Heart left ventricle (tissue), 16 donors: ENCODE results near the gene CTRB1. TPM values are rescaled to one million over a fixed set of nuclear protein-coding genes. Genes with fewer than 3 reads are reported as not detected.
"Not testable (repeated sequence)": the region's sequence is repeated elsewhere in the genome, so short reads cannot be mapped to it uniquely, and the experiment has no call there.

Source experiments
- ATAC-seq, 4 donors: fragments of 200-7000 bp; cut with Tn5 transposase; one replicate each; pipeline ENCODE4 v1.9.1; 2020 to 2022; ENCODE audit warnings: moderate library complexity in 4 of 4, mild to moderate bottlenecking in 3 of 4, moderate number of reproducible peaks in 1 of 4
- DNase-seq, 5 donors: peaks; one replicate each; pipeline ENCODE4 v3.0.0-alpha.2; 2020
- H3K27ac ChIP-seq, 12 donors: fragments of 200-600 bp; sonication (generic) in 4 of 12; one replicate each; pipeline versions ENCODE4 v1.5.0 to v1.8.0; 2016 to 2022; ENCODE audit warnings: mild to moderate bottlenecking in 2 of 12
- H3K27me3 ChIP-seq, 9 donors: fragments of 200-600 bp; sonication (generic) in 2 of 9; one replicate each; pipeline versions ENCODE4 v1.5.1 to v1.8.0; 2016 to 2022; ENCODE audit warnings: mild to moderate bottlenecking in 3 of 9
- H3K36me3 ChIP-seq, 9 donors: fragments of 200-600 bp; sonication (generic) in 2 of 9; one replicate each; pipeline versions ENCODE4 v1.5.0 to v1.8.0; 2018 to 2022; ENCODE audit warnings: mild to moderate bottlenecking in 2 of 9
- H3K4me1 ChIP-seq, 12 donors: fragments of 200-600 bp; sonication (generic) in 4 of 12; one replicate each; pipeline versions ENCODE4 v1.5.0 to v1.8.0; 2016 to 2022; ENCODE audit warnings: mild to moderate bottlenecking in 3 of 12
- H3K4me3 ChIP-seq, 12 donors: fragments of 200-600 bp; sonication (generic) in 4 of 12; one replicate each; pipeline versions ENCODE4 v1.5.0 to v1.8.0; 2017 to 2022; ENCODE audit warnings: mild to moderate bottlenecking in 9 of 12, moderate library complexity in 4 of 12
- H3K9me3 ChIP-seq, 12 donors: fragments of 200-600 bp; sonication (generic) in 4 of 12; one replicate each; pipeline versions ENCODE4 v1.5.0 to v1.8.0; 2016 to 2022; ENCODE audit warnings: mild to moderate bottlenecking in 1 of 12
- POLR2A ChIP-seq, 2 donors: fragments of 450-650 bp; IDR thresholded peaks; one replicate each; pipeline ENCODE4 v1.6.1; 2017; ENCODE audit warnings: antibody characterized with exemption in 2 of 2, mild to moderate bottlenecking in 2 of 2, moderate library complexity in 2 of 2
- WGBS, 4 donors: extraction: QIAGEN DNeasy Blood & Tissue Kit in 2 of 4; methylation state at CpG; one replicate each; pipeline versions ENCODE4 v1.1.5 to v1.1.7; 2013 to 2018; 5-methylcytosine and 5-hydroxymethylcytosine counted together
- intact Hi-C, 10 donors: fragments of 100-400 bp; cut with DNase I; formaldehyde crosslinking; loops; one replicate each; pipeline versions ENCODE4 v1.11.1 to v1.14.2; 2022
- polyA plus RNA-seq, 2 donors: library from polyadenylated mRNA; stranded (reverse); fragments of 200-250 nt; gene quantifications; one replicate each; pipeline ENCODE4 v1.2.3, GENCODE V29; 2013
- total RNA-seq, 9 donors: library from RNA; depleted of rRNA in 2 of 9; stranded (reverse); fragments of >200 nt in 2 of 9; fragmentation: NEBNext Ultra II Directional in 3 of 9; extraction: Animal tissue kit (Norgen Biotek cat#: 25700) in 3 of 9; gene quantifications; one replicate each; pipeline versions ENCODE4 v1.1.0 to v1.2.4, GENCODE V29; 2016 to 2023
- TF ChIP-seq, protein P1 (sequence below), 12 donors: fragments of 200-600 bp; sonication (generic) in 4 of 12; IDR thresholded peaks; one replicate each; pipeline versions ENCODE4 v1.5.0 to v1.8.0; 2018 to 2022; ENCODE audit warnings: antibody characterized with exemption in 12 of 12, mild to moderate bottlenecking in 5 of 12
- donor health status: ischemic (EF 13 %, LVEDD 7.1; RV severe dilation, severe dysfunction).
- donor health status: healthy with polysubstance abuse.
- donor health status: DM: no; HTN: yes; CAD: no.
- donor health status: DM: no; HTN: no; CAD: no.
- donor health status: ischemic (EF 25% LVEDD 6.9; RV normal size, moderate dysfunction).
- donor health status: ischemic (EF 25% LVEDD 5.7; RV mildly dilated, moderate dysfunction).
- donor health status: healthy.
- donor health status: DM: yes; HTN: yes; CAD: no.
- donor health status: ischemic (EF 35%, LVEDD 5.7; RV mildly dilated, moderate dysfunction).
- donor health status: nonischemic (EF 11% LVEDD 7.7; RV severe dilation, severe dysfunction).
- donor health status: DM: yes; HTN: yes; CAD: no.
- donor health status: PGD.
- donor health status: ischemic (EF 29% LVEDD 5.4; RV normal size, mild dysfunction).
- donor health status: nonischemic (EF 23%, LVEDD 6.1; RV moderate dilation, normal function).

The CTRB1 gene
- total and polyA plus RNA-seq, 11 donors: 0.64 to 3.7 (median 2.5) TPM; not detected in 5

DNA sequence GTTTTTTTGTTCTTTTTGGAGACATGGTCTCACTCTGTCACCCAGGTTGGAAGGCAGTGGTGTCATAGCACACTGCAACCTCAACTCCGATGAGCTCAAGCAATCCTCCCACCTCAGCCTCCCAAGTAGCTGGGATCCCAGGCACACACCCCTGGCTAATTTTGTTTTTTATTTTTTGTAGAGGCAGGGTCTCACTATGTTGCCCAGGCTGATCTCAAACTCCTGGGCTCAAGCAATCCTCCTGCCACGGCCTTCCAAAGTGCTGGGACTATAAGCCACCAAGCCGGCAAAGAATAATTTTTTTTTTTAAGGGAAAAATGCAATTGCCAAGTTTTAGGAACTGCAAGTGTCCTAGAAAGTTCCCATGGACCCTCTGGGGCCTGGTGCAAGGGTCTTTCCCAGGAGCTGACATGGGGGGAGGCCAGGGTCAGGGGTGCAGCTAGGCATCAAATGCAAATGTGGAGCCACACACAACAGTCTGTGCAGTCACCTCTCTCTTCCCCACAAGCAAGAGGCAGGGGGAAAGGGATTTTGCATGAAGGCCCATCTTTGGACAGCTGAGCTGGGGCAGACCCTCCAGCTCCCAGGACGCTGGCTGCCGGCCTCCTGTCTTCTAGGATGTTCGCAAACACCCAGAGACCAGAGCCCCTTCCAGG is 52.8 kb downstream of the CTRB1 start:
- no peak overlapping the region for H3K27ac ChIP-seq
- intact Hi-C loops: loop anchor here in 1 of 10 donors (5.0 kb wide), 1 partner anchor 36 kb away; no protein-coding TSS in a partner anchor
- H3K4me3 ChIP-seq: no peak overlapping the region
- H3K27me3 ChIP-seq: peaks cover 0 to 30% (median 0%) of the 10 kb centered on the region in 9 donors
- DNase-seq (no peak), ATAC-seq (no peak)
- no peaks in the 10 kb centered on the region for H3K36me3 ChIP-seq
- WGBS, 4 donors: 70 to 75% (median 71%) methylated on average over 6 of the region's 6 CpGs
- H3K4me1 ChIP-seq: peaks cover 0 to 28% (median 11%) of the 10 kb centered on the region in 12 donors
- TF ChIP-seq POLR2A (IDR thresholded peaks at IDR 0.05): no peak
- TF ChIP-seq, protein P1, sequence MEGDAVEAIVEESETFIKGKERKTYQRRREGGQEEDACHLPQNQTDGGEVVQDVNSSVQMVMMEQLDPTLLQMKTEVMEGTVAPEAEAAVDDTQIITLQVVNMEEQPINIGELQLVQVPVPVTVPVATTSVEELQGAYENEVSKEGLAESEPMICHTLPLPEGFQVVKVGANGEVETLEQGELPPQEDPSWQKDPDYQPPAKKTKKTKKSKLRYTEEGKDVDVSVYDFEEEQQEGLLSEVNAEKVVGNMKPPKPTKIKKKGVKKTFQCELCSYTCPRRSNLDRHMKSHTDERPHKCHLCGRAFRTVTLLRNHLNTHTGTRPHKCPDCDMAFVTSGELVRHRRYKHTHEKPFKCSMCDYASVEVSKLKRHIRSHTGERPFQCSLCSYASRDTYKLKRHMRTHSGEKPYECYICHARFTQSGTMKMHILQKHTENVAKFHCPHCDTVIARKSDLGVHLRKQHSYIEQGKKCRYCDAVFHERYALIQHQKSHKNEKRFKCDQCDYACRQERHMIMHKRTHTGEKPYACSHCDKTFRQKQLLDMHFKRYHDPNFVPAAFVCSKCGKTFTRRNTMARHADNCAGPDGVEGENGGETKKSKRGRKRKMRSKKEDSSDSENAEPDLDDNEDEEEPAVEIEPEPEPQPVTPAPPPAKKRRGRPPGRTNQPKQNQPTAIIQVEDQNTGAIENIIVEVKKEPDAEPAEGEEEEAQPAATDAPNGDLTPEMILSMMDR (IDR thresholded peaks at IDR 0.05): no peak
- H3K9me3 ChIP-seq: no peaks in the 10 kb centered on the region

DNA sequence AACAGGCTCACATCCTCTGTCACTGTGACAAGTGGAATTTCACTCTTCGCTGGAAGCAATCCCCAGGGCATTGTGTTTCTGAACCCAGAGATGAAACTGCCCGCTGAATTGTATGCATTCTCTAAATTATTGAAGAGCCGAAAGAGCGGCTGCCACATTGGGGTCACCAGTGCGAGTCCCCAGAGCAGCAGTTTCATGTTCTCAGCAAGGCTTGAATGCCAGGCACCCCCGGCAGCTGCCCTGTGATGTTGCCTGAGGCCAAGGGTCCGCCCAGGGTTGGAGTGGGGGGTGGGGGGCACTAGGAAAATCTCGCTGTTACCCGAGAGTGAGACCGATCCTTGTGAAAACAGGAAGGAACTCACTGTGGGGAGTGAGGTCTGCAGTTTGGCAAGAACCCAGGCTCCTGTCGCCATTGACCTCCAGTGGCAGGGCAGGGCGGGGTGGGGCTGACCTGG is 53.3 kb downstream of the CTRB1 start:
- DNase-seq (no peak), ATAC-seq (no peak)
- 43 to 67% (median 51%) methylated on average over 8 to 12 of the region's 12 CpGs for whole genome bisulfite sequencing, 4 donors
- Histone ChIP-seq H3K27me3 (peaks cover 0 to 28% (median 0%) of the 10 kb centered on the region in 9 donors), H3K27ac (no peak overlapping the region), H3K9me3 (no peaks in the 10 kb centered on the region), H3K4me1 (peaks cover 0 to 22% (median 9%) of the 10 kb centered on the region in 12 donors), H3K36me3 (no peaks in the 10 kb centered on the region), H3K4me3 (no peak overlapping the region)
- TF ChIP-seq, protein P1 (IDR thresholded peaks at IDR 0.05): no peak
- TF ChIP-seq POLR2A (IDR thresholded peaks at IDR 0.05): no peak
- intact Hi-C loops: loop anchor here in 1 of 10 donors (5.0 kb wide), 1 partner anchor 35 kb away; no protein-coding TSS in a partner anchor

DNA sequence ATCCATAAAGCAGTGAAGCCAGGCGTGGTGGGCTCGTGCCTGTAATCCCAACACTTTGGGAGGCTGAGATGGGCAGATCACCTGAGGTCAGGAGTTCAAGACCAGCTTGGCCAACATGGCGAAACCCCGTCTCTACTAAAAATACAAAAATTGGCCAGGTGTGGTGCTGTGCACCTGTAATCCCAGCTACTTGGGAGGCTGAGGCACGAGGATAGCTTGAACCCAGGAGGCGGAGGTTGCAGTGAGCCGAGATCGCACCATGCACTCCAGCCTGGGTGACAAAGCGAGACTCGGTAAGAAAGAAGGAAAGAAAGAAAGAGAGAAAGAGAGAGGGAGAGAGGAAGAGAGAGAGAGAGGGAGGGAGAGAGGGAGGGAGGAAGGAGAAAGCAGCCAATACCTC is 53.8 kb downstream of the CTRB1 start:
- H3K27me3 ChIP-seq: peaks cover 0 to 30% (median 0%) of the 10 kb centered on the region in 9 donors
- 92 to 96% (median 96%) methylated on average over 10 of the region's 10 CpGs for WGBS, 4 donors
- H3K27ac ChIP-seq, H3K4me3 ChIP-seq, H3K9me3 ChIP-seq, DNase-seq, ATAC-seq, H3K36me3 ChIP-seq: not testable (repeated sequence)
- intact Hi-C loops: loop anchor here in 1 of 10 donors (5.0 kb wide), 1 partner anchor 35 kb away; no protein-coding TSS in a partner anchor
- H3K4me1 ChIP-seq: peaks cover 0 to 17% (median 8%) of the 10 kb centered on the region in 12 donors

DNA sequence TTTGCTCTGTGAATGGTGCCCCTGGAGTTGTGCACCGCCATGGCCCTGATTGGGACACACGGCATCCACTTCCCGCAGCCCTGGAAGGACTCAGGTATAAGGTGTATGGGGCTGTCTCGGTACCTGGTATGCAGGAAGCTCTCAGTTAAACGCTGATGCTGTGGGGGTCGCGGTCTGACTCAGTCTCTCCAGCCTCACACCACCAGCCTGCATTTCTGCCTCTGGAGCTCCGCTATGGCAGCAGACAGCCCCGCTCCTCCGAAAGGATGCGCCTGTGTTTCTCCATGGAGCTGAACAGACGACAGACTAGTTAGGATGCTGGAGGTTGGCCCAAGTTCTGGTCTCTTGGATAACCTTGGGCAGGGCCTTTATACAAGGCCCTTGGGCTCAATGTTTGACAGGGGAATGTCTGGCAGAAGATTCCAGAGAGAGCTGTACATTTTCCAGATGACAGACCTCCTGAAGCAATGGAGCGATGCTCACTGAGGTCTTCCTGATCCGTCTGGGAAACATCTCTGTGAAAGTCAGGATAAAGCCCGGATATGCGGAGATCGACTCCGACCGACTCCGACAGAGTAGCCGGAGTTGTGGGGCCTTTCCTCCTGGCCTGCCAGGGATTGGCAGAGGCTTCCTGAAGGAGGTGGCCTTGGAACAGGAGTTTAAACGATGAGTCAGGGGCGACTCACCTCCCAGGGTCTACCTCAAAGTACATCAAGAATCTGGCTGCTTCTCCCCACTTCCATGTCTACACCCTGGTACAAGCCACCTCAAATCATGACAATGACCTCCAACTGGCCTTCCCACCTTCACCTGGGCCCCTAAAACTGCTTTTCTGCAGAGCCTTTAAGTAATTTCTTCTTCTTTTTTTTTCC is 54.5 kb downstream of the CTRB1 start:
- TF ChIP-seq, protein P1 (IDR thresholded peaks at IDR 0.05): no peak
- TF ChIP-seq POLR2A (IDR thresholded peaks at IDR 0.05): no peak
- Histone ChIP-seq H3K4me1 (peaks cover 0 to 11% (median 6%) of the 10 kb centered on the region in 12 donors), H3K27me3 (peaks cover 0 to 23% (median 0%) of the 10 kb centered on the region in 9 donors), H3K27ac (no peak overlapping the region), H3K9me3 (no peaks in the 10 kb centered on the region), H3K36me3 (no peaks in the 10 kb centered on the region), H3K4me3 (no peak overlapping the region)
- no peak for DNase-seq
- intact Hi-C loops: loop anchor here in 1 of 10 donors (5.0 kb wide), 1 partner anchor 34 kb away; no protein-coding TSS in a partner anchor
- WGBS, 4 donors: 89 to 94% (median 92%) methylated on average over 22 to 23 of the region's 23 CpGs
- no peak for ATAC-seq

Other genes with a start within 250 kb of the CTRB1 start
- 10 to 100 TPM; 22.8 to 52.2 (median 40.7) TPM for gene WDR59, start 233.9 kb upstream of the CTRB1 start, total RNA-seq
- 10 to 100 TPM; 16.0 to 17.4 TPM for gene WDR59, start 233.9 kb upstream of the CTRB1 start, polyA plus RNA-seq
- 10 to 100 TPM; 20.5 to 43.3 (median 23.9) TPM for gene ZNRF1, start 220.0 kb upstream of the CTRB1 start, total RNA-seq
- 10 to 100 TPM; 12.8 to 20.3 TPM for gene ZNRF1, start 220.0 kb upstream of the CTRB1 start, polyA plus RNA-seq
- 100 to 1,000 TPM in 3 of 9 donors, 10 to 100 TPM in 6; 56.4 to 185 (median 90.6) TPM for gene LDHD, start 102.2 kb upstream of the CTRB1 start, total RNA-seq
- gene LDHD, start 102.2 kb upstream of the CTRB1 start, polyA plus RNA-seq: 100 to 1,000 TPM in 1 of 2 donors, 10 to 100 TPM in 1; 49.0 to 104 TPM
- 10 to 100 TPM in 1 of 9 donors, 1 to 10 TPM in 8; 3.8 to 10.7 (median 6.2) TPM for gene ZFP1, start 70.5 kb upstream of the CTRB1 start, total RNA-seq
- 1 to 10 TPM; 3.1 to 5.5 TPM for gene ZFP1, start 70.5 kb upstream of the CTRB1 start, polyA plus RNA-seq
- gene CTRB2, start 11.8 kb upstream of the CTRB1 start, total RNA-seq: 1 to 10 TPM in 4 of 9 donors, under 1 TPM in 1, not detected in 4; 0.98 to 3.7 (median 2.8) TPM
- gene CTRB2, start 11.8 kb upstream of the CTRB1 start, polyA plus RNA-seq: under 1 TPM in 1 of 2 donors, not detected in 1; 0.51 TPM
- 100 to 1,000 TPM in 1 of 9 donors, 10 to 100 TPM in 8; 51.4 to 129 (median 72.0) TPM for gene BCAR1, start 32.6 kb downstream of the CTRB1 start, total RNA-seq
- gene BCAR1, start 32.6 kb downstream of the CTRB1 start, polyA plus RNA-seq: 10 to 100 TPM; 54.2 to 89.2 TPM
- gene CFDP1, start 214.5 kb downstream of the CTRB1 start, total RNA-seq: 10 to 100 TPM; 17.7 to 31.2 (median 24.9) TPM
- 10 to 100 TPM; 36.3 to 60.6 TPM for gene CFDP1, start 214.5 kb downstream of the CTRB1 start, polyA plus RNA-seq
- 10 to 100 TPM in 4 of 9 donors, 1 to 10 TPM in 5; 7.7 to 14.6 (median 9.5) TPM for gene TMEM170A, start 245.7 kb downstream of the CTRB1 start, total RNA-seq
- gene TMEM170A, start 245.7 kb downstream of the CTRB1 start, polyA plus RNA-seq: 1 to 10 TPM; 4.3 to 8.2 TPM